ENCODE measurements around the gene PDIA5.

The PDIA5 gene

DNA sequence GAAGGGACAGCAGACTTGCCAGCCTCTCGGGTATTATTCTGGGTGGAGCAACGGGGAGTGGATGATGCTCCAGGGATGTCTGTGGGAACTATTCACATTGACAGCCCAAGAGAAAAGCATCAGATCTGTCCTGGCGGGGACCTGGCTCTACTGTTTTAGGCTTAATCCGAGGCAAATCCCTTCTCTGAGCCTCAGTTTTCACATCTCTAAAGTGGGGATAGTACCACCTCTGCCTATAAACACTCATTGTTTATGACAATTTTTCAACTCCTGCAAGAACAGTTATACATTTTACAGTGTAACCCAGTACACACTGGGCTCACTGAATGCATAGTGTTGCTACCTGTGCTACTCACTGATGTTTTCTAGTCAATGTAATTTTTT, 9.3 kb downstream of the PDIA5 start:
- TF ChIP-seq, protein P1, sequence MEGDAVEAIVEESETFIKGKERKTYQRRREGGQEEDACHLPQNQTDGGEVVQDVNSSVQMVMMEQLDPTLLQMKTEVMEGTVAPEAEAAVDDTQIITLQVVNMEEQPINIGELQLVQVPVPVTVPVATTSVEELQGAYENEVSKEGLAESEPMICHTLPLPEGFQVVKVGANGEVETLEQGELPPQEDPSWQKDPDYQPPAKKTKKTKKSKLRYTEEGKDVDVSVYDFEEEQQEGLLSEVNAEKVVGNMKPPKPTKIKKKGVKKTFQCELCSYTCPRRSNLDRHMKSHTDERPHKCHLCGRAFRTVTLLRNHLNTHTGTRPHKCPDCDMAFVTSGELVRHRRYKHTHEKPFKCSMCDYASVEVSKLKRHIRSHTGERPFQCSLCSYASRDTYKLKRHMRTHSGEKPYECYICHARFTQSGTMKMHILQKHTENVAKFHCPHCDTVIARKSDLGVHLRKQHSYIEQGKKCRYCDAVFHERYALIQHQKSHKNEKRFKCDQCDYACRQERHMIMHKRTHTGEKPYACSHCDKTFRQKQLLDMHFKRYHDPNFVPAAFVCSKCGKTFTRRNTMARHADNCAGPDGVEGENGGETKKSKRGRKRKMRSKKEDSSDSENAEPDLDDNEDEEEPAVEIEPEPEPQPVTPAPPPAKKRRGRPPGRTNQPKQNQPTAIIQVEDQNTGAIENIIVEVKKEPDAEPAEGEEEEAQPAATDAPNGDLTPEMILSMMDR (IDR thresholded peaks at IDR 0.05; ENCODE audit: borderline replicate concordance, insufficient read depth, low read depth, low read length), result no peak
- H3K4me3 ChIP-seq (ENCODE audit: low read depth, low read length), result no peak overlapping the region

DNA sequence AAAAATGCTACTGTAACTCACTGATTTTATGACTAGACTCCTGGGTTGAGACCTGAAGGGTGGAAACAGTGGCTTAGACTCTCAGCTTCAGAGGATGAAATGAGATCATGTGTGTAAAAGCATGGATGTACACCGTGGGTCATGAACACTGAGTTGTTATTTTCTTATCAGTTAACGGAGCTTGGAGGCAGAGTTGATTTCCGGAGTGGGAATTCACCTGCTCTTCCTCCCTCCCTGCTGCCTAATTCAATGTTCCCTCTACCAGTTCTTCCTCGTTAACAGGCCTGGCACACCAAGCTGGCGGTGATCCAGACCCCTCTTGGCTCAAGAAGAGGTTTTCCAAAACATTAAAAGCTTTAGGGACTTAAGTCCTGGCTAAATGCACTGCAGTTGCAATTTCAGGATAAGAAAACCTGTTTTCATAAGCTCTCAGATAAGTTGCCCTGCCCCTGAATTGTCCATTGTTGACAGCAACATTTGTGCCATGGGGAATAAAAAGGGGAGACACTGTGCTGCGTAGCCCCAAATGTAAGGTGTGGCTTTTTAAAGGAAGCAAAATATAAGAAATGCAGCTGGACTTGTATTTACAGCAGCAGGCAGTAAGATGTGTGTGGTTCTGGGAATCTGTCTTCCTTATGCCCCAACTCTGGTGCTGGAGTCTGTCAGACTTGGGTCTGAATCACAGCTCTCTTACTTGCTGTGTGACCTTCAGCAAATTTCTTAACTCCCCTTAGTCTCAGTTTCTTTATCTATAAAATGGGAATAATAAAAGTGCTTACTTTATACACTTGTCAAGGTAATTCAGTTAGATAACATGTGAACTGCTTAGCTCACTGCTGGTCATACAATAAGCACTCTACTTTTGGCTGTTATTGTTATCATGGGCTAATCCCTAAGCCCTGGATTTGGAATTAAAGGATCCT, 9.9 kb downstream of the PDIA5 start:
- TF ChIP-seq, protein P1 (IDR thresholded peaks at IDR 0.05; ENCODE audit: borderline replicate concordance, insufficient read depth, low read depth, low read length), result no peak
- H3K4me3 ChIP-seq (ENCODE audit: low read depth, low read length), result no peak overlapping the region

DNA sequence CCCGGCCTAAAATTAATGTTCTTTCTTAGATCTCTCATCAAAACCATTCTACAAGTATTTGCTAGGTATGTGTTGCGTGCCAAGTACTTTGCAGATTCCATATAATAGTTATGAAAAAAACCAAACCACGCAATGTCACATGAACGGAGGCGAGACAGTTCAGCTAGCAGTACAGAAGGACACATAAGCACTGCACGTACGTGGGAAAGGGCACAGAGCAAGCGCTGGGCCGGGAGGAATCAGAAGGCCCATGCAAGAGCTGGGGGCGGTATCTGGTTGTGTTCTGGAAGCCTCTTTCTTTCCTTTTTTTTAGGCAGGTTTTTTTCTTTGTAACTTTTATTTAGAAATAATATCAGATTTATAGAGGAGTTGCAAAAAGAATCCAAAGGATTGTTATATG, 11.3 kb downstream of the PDIA5 start:
- no peak overlapping the region for H3K4me3 ChIP-seq (ENCODE audit: low read depth, low read length)
- TF ChIP-seq, protein P1 (IDR thresholded peaks at IDR 0.05; ENCODE audit: borderline replicate concordance, insufficient read depth, low read depth, low read length), result no peak

DNA sequence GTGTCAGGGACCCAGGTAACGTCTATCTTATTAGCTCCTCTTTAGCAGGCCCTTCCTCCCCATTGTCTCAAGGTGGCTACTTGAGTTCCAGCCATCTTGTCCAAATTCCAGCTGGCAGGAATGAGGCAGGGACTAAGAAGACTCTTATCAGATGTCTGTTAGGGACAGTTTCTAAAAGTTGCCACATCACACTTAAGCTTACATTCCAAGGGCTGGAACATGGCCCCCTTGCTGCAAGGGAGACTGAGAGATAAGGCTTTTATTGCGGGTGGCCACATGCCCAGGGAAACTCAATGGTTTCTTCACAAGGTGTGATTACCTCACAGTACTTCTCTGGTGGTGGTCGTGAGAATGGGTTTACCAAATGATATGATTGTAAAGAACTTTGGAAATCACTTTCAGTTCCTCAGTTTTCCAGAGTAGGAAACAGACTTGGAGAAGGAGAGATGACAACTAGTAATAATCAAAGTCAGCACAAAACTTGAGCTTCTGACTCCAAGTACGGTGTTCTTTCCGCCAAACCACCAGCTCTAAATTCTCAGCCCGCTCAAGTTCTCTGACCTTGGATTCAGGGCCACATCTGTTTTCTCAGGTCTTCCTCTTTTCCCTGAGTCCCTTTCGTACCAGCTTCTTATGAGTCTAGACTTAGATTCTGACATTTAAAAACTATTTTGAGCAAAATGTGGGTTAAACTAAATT, 14.2 kb downstream of the PDIA5 start:
- TF ChIP-seq, protein P1 (IDR thresholded peaks at IDR 0.05; ENCODE audit: borderline replicate concordance, insufficient read depth, low read depth, low read length), result no peak
- H3K4me3 ChIP-seq (ENCODE audit: low read depth, low read length), result no peak overlapping the region

DNA sequence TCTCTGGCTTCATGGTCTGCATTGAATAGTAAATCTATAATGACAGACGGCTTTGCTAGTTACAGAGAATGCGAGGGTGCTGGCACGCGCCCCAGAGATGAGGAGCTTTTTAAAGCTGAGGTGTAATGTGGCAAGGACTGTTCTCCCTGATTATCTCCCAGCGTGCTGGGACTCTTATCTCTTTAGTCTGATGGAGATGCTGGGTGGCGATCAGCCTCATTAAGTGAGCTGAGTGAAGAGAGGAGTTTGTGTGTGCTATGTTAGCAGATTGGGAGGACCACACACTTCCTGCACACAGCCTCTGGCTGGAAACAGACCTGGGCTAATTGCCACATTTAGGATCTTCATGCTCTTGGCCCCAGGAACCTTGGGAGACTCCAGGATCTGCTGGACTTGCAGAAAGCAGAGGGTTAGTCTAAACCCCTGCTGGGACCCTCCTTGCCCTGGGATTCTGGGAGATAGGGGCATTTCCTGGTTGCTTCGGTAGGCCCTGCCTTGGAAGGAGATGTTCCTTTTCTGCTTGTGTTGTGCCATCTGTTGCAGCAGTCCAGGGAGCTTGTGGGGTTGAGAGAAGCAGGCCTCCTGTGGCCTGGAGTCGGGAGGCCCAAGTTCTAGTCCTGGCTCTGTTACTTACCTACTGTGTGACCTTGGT, 15.0 kb downstream of the PDIA5 start:
- TF ChIP-seq, protein P1 (IDR thresholded peaks at IDR 0.05; ENCODE audit: borderline replicate concordance, insufficient read depth, low read depth, low read length), result no peak
- no peak overlapping the region for H3K4me3 ChIP-seq (ENCODE audit: low read depth, low read length)

DNA sequence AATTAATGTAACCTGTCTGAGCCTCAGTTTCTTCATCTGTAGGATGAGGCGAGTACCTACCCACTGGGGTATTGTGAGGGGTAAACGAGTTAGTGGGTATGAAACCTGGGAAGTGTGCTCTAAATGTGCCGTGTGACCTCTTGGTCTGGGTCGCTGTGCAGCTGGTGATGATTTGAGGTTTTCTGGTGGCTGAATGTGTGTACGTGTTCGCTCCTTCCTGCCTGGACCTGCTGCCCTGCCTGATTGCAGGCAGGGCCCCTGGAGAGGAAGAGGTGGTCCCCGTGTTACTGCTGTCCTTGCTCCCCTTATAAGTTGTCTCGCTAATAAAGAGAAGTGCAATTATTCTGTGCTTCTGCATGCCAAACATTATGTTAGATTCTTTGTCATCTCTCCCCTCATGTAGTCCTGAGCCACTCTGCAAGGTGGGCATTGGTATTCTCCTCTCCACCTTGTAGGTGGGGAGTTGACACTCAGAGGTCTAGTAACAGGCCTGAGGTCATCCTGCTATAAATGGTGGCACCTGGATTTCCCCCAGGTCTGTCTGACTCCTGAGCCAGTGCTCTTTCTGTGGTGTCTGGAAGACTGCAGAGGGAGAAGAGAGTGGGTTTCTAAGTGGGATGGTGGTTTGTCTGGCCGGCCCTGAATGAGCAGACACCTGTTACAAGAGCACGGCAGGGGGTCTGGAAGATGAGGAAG, 15.7 kb downstream of the PDIA5 start:
- no peak overlapping the region for H3K4me3 ChIP-seq (ENCODE audit: low read depth, low read length)
- TF ChIP-seq, protein P1 (IDR thresholded peaks at IDR 0.05; ENCODE audit: borderline replicate concordance, insufficient read depth, low read depth, low read length), result no peak
